ENCODE measurements around the gene RCC1. TPM values are rescaled to one million over a fixed set of nuclear protein-coding genes. Genes with fewer than 3 reads are reported as not detected.
A peak's percentile ranks its signal among the peaks of the same experiment; 100 is the strongest.

RCC1 gene
- total RNA-seq, 4 donors from 2014 or later = 19.8 to 36.8 (median 25.3) TPM

DNA sequence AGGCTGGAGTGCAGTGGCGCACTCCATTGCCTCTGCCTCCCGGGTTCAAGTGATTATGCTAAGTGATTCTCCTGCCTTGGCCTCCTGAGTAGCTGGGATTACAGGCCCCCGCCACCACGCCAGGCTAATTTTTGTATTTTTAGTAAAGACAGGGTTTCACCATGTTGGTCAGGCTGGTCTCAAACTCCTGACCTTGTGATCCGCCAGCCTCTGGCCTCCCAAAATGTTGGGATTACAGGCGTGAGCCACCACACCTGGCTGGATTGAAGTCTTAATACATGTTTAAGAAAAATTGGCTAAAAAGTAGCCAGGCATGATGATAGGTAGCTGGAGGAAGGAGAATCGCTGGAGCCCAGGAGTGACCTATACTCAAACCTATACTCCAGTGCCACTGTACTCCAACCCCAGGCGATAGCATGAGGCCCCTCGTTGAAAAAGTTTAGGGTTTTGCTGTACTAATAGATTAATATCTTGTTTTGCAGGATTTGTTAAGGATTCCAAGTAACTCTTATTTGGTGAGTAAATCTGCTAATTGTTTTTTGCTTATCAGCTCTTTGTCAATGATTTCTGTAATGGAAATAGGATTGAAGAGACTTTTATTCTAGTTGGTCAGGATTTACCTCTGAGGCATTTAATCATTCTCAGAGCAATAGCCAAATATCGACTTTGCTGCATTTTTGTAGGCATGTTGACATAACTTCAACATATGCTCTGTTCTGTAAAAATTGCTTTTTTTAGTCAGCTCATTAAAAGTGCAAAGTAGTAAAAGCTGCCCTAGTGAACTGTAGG, 2.0 kb downstream of the RCC1 start:
- no peaks in the 10 kb centered on the region for H3K9me3 ChIP-seq
- 34% methylated on average over 10 of the region's 10 CpGs for WGBS
- peak overlapping the region; percentile 39 for H3K27ac ChIP-seq
- no peak for DNase-seq (ENCODE audit: low spot score in 2 of 2)
- peaks cover 51% of the 10 kb centered on the region for H3K4me1 ChIP-seq
- H3K4me3 ChIP-seq = peak overlapping the region; percentile 66
- no peak for TF ChIP-seq EP300 (IDR thresholded peaks at IDR 0.05)
- no peak for TF ChIP-seq POLR2AphosphoS5 (IDR thresholded peaks at IDR 0.05)
- TF ChIP-seq, protein P1, sequence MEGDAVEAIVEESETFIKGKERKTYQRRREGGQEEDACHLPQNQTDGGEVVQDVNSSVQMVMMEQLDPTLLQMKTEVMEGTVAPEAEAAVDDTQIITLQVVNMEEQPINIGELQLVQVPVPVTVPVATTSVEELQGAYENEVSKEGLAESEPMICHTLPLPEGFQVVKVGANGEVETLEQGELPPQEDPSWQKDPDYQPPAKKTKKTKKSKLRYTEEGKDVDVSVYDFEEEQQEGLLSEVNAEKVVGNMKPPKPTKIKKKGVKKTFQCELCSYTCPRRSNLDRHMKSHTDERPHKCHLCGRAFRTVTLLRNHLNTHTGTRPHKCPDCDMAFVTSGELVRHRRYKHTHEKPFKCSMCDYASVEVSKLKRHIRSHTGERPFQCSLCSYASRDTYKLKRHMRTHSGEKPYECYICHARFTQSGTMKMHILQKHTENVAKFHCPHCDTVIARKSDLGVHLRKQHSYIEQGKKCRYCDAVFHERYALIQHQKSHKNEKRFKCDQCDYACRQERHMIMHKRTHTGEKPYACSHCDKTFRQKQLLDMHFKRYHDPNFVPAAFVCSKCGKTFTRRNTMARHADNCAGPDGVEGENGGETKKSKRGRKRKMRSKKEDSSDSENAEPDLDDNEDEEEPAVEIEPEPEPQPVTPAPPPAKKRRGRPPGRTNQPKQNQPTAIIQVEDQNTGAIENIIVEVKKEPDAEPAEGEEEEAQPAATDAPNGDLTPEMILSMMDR (IDR thresholded peaks at IDR 0.05) = no peak
- no peak for TF ChIP-seq POLR2A (IDR thresholded peaks at IDR 0.05)
- H3K27me3 ChIP-seq = no peaks in the 10 kb centered on the region
- H3K36me3 ChIP-seq = peaks cover 45% of the 10 kb centered on the region

DNA sequence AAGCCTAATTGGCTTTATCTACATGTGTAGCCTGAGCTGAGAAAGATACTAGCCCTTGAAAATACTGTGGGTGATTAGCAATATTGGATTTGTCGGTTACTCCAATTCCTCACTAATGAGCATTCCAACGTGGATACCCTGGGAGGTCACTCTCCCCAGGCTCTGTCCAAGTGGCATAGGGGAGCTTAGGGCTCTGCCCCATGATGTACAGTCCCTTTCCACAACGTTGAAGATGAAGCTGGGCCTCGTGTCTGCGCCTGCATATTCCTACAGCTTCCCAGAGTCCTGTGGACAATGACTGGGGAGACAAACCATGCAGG, 2.6 kb downstream of the RCC1 start:
- DNase-seq (ENCODE audit: low spot score in 2 of 2) = no peak
- 39% methylated on average over 5 of the region's 5 CpGs for WGBS
- Histone ChIP-seq H3K27me3 (no peaks in the 10 kb centered on the region), H3K4me1 (peaks cover 51% of the 10 kb centered on the region), H3K27ac (peak overlapping the region; percentile 39), H3K36me3 (peaks cover 50% of the 10 kb centered on the region), H3K9me3 (no peaks in the 10 kb centered on the region), H3K4me3 (peak overlapping the region; percentile 66)
- no peak for TF ChIP-seq POLR2A (IDR thresholded peaks at IDR 0.05)
- TF ChIP-seq EP300 (IDR thresholded peaks at IDR 0.05) = no peak
- TF ChIP-seq, protein P1 (IDR thresholded peaks at IDR 0.05) = no peak
- TF ChIP-seq POLR2AphosphoS5 (IDR thresholded peaks at IDR 0.05) = no peak

DNA sequence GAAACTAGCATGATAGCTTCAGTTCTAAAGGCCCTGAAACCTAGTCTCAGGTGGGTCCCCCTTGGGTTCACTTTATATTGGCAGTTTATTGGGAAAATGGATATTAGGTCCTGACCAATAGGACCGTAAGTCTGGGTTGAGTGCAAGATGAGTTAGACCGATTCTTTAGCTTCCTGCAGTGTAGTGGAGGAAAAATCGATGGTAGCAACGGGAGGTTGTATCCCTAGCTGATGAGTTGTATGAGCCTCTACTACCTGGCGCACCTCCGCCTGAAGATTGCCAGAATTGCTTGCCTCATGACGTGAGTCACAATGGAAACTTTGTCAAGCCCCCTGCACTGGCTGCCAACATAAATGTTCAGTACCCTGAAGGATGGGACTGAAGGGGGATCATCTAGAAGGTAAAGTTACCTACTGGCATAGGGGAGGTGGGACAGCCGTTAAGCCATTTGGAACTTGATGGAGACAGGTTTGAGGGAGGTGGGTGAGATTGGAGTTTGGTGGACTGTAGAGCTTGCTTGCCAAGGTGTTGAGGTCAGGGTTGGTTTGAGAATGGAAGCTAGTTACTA, 3.9 kb downstream of the RCC1 start:
- no peak for DNase-seq (ENCODE audit: low spot score in 2 of 2)
- no peaks in the 10 kb centered on the region for H3K9me3 ChIP-seq
- peaks cover 51% of the 10 kb centered on the region for H3K4me1 ChIP-seq
- WGBS = 64% methylated on average over 8 of the region's 8 CpGs
- H3K4me3 ChIP-seq = no peak overlapping the region
- H3K27ac ChIP-seq = peak overlapping the region; percentile 26
- peaks cover 62% of the 10 kb centered on the region for H3K36me3 ChIP-seq
- no peak for TF ChIP-seq POLR2A (IDR thresholded peaks at IDR 0.05)
- TF ChIP-seq, protein P1 (IDR thresholded peaks at IDR 0.05) = no peak
- no peak for TF ChIP-seq POLR2AphosphoS5 (IDR thresholded peaks at IDR 0.05)
- TF ChIP-seq EP300 (IDR thresholded peaks at IDR 0.05) = no peak
- no peaks in the 10 kb centered on the region for H3K27me3 ChIP-seq

DNA sequence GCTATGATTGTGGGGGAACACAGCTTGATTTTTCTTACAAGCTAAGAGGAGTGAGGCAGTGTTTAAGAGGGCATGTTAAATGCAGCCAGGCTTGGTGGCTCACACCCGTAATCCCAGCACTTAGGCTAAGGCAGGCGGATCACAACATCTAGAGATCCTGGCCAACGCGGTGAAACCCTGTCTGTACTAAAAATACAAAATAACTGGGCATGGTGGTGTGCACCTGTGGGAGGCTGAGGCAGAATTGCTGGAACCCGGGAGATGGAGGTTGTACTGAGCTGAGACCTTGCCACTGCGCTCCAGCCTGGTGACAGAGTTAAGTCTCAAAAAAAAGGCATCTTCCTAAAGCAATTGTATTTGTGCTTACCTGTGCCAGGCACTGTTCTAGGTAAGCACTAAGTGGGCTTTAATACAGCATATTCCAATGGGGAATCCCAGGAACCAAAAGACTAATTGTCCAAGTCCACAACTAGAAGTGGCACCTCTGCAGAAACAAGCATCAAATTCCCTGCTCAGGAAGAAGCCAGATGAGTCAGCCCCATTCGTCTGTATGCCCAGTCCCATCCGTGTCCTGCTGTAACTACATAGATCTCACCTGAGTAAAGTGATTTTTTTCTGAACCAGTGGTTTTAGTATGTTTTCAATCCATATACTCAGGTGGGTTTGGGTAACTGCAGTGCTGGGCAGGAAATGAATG, 4.6 kb downstream of the RCC1 start:
- no peak overlapping the region for H3K27ac ChIP-seq
- no peaks in the 10 kb centered on the region for H3K9me3 ChIP-seq
- TF ChIP-seq, protein P1 (IDR thresholded peaks at IDR 0.05) = no peak
- TF ChIP-seq POLR2A (IDR thresholded peaks at IDR 0.05) = no peak
- TF ChIP-seq EP300 (IDR thresholded peaks at IDR 0.05) = no peak
- H3K36me3 ChIP-seq = peaks cover 69% of the 10 kb centered on the region
- H3K4me1 ChIP-seq = peaks cover 45% of the 10 kb centered on the region
- DNase-seq (ENCODE audit: low spot score in 2 of 2) = no peak
- H3K27me3 ChIP-seq = no peaks in the 10 kb centered on the region
- WGBS = 69% methylated on average over 8 of the region's 8 CpGs
- no peak overlapping the region for H3K4me3 ChIP-seq

DNA sequence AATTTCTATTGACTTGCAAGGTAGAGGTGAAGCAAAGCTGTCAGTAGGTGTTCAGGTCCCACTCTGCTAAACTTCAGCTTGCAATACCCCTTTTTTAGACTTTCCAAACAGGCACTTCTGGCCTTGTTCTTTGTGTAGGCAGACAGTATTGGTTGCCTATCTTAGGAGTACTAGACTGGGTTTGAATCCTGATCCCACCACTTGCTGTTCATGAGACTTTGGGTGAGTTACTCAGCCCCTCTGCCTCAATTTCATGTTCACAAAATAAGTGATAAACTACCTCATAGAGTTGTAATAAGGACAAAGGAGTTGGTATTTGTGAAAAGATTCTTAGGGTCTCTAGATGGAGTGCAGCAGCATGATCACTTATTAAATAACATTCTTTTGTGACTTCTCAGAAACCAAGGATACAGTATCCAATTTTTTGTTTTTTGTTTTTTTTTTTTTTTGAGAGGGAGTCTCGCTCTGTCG, 5.2 kb downstream of the RCC1 start:
- H3K36me3 ChIP-seq = peaks cover 69% of the 10 kb centered on the region
- H3K4me3 ChIP-seq = no peak overlapping the region
- no peak for TF ChIP-seq EP300 (IDR thresholded peaks at IDR 0.05)
- TF ChIP-seq, protein P1 (IDR thresholded peaks at IDR 0.05) = no peak
- TF ChIP-seq POLR2A (IDR thresholded peaks at IDR 0.05) = no peak
- no peak for TF ChIP-seq POLR2AphosphoS5 (IDR thresholded peaks at IDR 0.05)
- no peaks in the 10 kb centered on the region for H3K9me3 ChIP-seq
- no peak for DNase-seq (ENCODE audit: low spot score in 2 of 2)
- H3K4me1 ChIP-seq = peaks cover 45% of the 10 kb centered on the region
- 91% methylated on average over 2 of the region's 2 CpGs for whole genome bisulfite sequencing
- no peaks in the 10 kb centered on the region for H3K27me3 ChIP-seq
- no peak overlapping the region for H3K27ac ChIP-seq

All from suprapubic skin (tissue), 4 donors.